Fibroblast of villous mesenchyme (primary cell): Measurements from ENCODE around the gene SLAIN2. TPM values are rescaled to one million over a fixed set of nuclear protein-coding genes. Genes with fewer than 3 reads are reported as not detected.

Source experiments
- DNase-seq: peaks from one replicate; pipeline ENCODE4 v3.0.0-alpha.2; 2010; ENCODE audit warnings: low read depth
- H3K4me3 ChIP-seq: 2 replicates; pipeline ENCODE4 v1.5.1; 2011; ENCODE audit warnings: low read depth, mild to moderate bottlenecking, low read length
- total RNA-seq: library from RNA; depleted of rRNA; stranded (reverse); fragments of >200 nt; gene quantifications from 2 replicates; pipeline ENCODE4 v1.2.3, GENCODE V29; 2012
- TF ChIP-seq, protein P1 (sequence below): IDR thresholded peaks from 2 replicates; pipeline ENCODE4 v1.5.1; 2012; ENCODE audit warnings: low read depth, mild to moderate bottlenecking, low read length; ENCODE audit not compliant: insufficient read depth

Gene SLAIN2
- total RNA-seq, 1 donor: 99.7 TPM

DNA sequence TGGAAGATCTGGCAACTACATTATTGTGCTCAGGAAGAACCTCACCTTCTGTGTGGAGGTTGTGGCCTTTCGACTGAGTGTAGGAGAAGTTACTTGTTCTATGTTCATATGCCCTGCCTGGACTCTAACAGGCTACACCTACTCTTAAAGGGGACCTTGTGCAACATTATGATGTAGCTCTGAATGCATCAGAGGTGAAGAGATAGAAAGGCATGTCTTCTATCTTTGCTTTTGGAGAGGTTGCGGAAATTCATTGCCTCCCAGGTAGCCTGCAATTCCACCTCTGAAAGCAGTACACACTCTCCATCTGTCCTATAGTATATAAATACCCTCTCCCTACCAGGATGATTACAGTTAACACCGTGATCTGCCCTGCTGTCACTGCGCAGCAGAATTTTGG, 7.1 kb upstream of the SLAIN2 start:
- TF ChIP-seq, protein P1, sequence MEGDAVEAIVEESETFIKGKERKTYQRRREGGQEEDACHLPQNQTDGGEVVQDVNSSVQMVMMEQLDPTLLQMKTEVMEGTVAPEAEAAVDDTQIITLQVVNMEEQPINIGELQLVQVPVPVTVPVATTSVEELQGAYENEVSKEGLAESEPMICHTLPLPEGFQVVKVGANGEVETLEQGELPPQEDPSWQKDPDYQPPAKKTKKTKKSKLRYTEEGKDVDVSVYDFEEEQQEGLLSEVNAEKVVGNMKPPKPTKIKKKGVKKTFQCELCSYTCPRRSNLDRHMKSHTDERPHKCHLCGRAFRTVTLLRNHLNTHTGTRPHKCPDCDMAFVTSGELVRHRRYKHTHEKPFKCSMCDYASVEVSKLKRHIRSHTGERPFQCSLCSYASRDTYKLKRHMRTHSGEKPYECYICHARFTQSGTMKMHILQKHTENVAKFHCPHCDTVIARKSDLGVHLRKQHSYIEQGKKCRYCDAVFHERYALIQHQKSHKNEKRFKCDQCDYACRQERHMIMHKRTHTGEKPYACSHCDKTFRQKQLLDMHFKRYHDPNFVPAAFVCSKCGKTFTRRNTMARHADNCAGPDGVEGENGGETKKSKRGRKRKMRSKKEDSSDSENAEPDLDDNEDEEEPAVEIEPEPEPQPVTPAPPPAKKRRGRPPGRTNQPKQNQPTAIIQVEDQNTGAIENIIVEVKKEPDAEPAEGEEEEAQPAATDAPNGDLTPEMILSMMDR: no peak
- DNase-seq: no peak
- H3K4me3 ChIP-seq: no peak overlapping the region

DNA sequence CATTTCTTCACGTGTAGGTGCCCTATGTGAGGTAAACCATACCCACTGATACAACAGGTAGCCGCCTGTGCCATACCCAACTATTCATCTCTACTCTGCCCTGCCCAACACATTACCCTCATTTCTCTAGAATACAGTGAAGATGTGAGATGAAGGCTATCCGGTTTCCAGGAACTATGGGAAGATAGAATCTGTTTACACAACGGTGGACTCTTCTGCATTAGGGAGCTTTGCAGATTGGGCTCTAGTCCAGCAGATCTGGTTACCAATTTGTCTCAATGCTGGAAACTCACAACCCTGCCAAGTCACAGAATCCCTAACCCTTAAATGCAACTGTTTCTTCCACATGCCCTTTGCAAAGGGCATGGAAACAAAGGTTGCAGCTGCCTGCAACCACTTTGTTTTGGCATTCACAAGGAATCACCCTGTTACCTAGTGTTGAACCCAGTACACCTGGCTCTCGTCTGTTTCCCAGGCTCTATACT, 6.4 kb upstream of the SLAIN2 start:
- peak; percentile 72 for DNase-seq
- TF ChIP-seq, protein P1: no peak
- H3K4me3 ChIP-seq: no peak overlapping the region

DNA sequence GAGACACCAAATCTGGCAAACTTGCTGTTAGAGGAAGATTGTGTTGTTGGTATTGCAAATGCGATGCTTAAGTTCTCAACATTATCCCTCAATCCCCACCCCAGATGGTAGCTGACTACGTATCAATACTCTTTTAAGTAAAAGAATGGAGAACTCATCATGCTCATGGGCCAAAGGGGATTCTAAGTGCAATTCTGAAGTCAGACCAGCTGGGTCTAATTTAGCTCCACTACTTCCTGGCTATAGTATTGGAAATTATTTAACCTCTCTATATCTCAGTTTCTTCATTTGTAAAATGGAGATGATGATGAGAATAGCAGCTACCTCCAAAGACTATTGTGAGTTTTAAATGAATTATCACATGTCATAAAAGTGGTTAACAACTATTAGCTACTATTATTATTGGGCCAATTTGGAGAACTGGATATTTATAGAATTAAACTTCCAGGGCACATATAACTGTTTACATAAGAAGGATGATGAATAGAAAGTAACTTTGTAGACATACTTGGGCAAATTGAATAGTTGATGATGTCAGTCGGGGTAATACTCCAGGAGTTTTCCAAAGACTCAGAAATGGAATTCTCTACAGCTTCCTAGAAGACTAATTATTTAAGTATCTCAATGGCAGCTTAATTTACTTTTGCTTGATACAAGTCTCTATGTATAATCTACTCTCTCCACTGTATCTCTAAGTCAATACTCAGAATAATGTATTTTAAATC, 5.0 kb upstream of the SLAIN2 start:
- no peak overlapping the region for H3K4me3 ChIP-seq
- TF ChIP-seq, protein P1: no peak
- DNase-seq: no peak

DNA sequence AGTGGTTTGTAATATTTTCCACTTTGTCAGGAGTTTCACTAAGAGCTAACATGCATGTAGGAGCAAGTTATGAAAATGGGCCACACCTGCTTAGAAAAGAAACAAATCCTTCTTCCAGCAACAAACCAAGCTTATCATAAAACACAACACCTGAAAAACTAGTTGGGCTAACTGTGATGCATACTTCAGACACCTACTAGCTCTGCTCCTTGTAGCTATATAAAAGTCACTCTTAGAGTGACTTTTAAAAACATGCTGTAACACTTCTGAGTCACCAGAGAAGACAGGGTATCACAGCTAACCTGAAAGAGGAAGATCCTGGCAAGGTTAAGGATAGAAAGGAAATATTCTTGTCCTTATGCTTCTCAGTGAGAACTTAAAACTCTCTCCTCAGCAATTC, 3.6 kb upstream of the SLAIN2 start:
- no peak overlapping the region for H3K4me3 ChIP-seq
- TF ChIP-seq, protein P1: no peak
- no peak for DNase-seq

DNA sequence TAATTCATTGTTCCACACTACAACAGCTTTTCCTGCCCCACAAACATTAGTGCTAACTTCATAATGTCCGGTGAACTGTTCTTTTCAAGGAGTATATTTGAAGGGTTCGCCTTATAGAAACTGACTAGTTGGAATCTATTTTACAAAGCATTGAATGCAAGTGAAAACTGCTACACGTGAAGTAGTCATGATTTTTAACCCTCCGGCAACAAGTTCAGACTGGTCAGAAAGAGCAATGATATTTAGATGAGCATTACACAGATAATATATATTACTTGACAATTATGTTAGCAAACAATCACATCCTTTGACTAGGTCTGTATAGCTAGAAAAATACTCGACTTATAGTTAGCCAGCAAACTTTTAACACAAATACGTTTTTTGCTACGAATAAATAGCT, 1.7 kb upstream of the SLAIN2 start:
- no peak for DNase-seq
- peak overlapping the region; percentile 57 for H3K4me3 ChIP-seq
- TF ChIP-seq, protein P1: no peak

DNA sequence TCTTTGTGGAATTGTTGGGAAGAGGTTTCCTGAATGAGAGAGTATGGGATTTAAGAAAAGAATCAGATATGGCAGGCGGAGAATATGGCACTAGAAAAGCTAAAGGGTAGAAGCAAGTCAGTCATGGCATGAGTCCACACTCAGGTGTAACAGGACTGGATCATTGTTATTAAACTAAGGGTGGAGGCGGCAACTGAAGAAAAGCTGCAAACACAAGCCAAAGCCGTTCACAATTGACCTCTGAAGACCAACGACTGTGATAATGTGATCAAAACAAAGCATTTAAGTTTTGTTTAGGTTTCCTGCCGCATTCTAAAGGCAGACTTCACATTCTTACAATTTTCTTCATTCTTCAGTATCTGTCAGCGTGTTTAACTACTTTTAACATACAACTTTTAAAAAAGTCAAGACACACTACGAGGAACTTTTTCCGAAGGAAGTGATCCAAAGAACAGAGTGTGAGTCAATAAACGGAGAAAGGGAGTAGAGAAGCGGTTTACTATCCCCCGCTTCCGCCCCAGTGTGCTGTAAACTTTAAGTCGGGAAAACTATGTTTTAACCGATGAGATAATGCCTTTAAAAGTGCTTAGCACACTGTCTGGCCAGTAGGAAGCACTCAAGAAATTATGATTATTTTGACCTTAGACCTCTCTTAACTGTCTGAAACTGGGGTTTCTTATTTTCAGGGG, 909 bp upstream of the SLAIN2 start:
- peak; percentile 91 for DNase-seq
- peak overlapping the region; percentile 57 for H3K4me3 ChIP-seq
- TF ChIP-seq, protein P1: no peak
